ENCODE measurements around the gene EEF1A1. TPM values are rescaled to one million over a fixed set of nuclear protein-coding genes. Genes with fewer than 3 reads are reported as not detected.
"Not testable (repeated sequence)": the region's sequence is repeated elsewhere in the genome, so short reads cannot be mapped to it uniquely, and the experiment has no call there.

Gene EEF1A1
- total RNA-seq, 1 donor from 2014 or later: 13,000 TPM

- TF ChIP-seq, protein P1, sequence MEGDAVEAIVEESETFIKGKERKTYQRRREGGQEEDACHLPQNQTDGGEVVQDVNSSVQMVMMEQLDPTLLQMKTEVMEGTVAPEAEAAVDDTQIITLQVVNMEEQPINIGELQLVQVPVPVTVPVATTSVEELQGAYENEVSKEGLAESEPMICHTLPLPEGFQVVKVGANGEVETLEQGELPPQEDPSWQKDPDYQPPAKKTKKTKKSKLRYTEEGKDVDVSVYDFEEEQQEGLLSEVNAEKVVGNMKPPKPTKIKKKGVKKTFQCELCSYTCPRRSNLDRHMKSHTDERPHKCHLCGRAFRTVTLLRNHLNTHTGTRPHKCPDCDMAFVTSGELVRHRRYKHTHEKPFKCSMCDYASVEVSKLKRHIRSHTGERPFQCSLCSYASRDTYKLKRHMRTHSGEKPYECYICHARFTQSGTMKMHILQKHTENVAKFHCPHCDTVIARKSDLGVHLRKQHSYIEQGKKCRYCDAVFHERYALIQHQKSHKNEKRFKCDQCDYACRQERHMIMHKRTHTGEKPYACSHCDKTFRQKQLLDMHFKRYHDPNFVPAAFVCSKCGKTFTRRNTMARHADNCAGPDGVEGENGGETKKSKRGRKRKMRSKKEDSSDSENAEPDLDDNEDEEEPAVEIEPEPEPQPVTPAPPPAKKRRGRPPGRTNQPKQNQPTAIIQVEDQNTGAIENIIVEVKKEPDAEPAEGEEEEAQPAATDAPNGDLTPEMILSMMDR (IDR thresholded peaks at IDR 0.05; ENCODE audit: unreplicated experiment): no peak
- peak overlapping the region; percentile 100 for H3K27ac Mint-ChIP-seq (ENCODE audit: unreplicated experiment)
- peaks cover 46% of the 10 kb centered on the region for H3K36me3 Mint-ChIP-seq (ENCODE audit: low read depth, unreplicated experiment)
- peak overlapping the region; percentile 98 for H3K4me3 Mint-ChIP-seq (ENCODE audit: unreplicated experiment)
- peaks cover 29% of the 10 kb centered on the region for H3K27me3 Mint-ChIP-seq (ENCODE audit: unreplicated experiment)
- H3K4me1 Mint-ChIP-seq (ENCODE audit: unreplicated experiment): peaks cover 32% of the 10 kb centered on the region
- peak; percentile 77 for DNase-seq (ENCODE audit: low spot score)
- peaks cover 4% of the 10 kb centered on the region for H3K9me3 Mint-ChIP-seq (ENCODE audit: unreplicated experiment)
Observed at GRCh38 chr6:73521351-73521985, 636 bp upstream of the EEF1A1 start.

GRCh38 chr6:73519926-73520687, 725 bp downstream of the EEF1A1 start:
- TF ChIP-seq, protein P1 (IDR thresholded peaks at IDR 0.05; ENCODE audit: unreplicated experiment): no peak
- H3K4me3 Mint-ChIP-seq (ENCODE audit: unreplicated experiment): peak overlapping the region; percentile 98
- DNase-seq (ENCODE audit: low spot score): peak; percentile 70
- peaks cover 32% of the 10 kb centered on the region for H3K4me1 Mint-ChIP-seq (ENCODE audit: unreplicated experiment)
- H3K36me3 Mint-ChIP-seq (ENCODE audit: low read depth, unreplicated experiment): peaks cover 50% of the 10 kb centered on the region
- H3K9me3 Mint-ChIP-seq (ENCODE audit: unreplicated experiment): peaks cover 4% of the 10 kb centered on the region
- peaks cover 29% of the 10 kb centered on the region for H3K27me3 Mint-ChIP-seq (ENCODE audit: unreplicated experiment)
- H3K27ac Mint-ChIP-seq (ENCODE audit: unreplicated experiment): peak overlapping the region; percentile 99

- Mint-ChIP-seq H3K27ac (ENCODE audit: unreplicated experiment) (peak overlapping the region; percentile 99), H3K4me3 (ENCODE audit: unreplicated experiment) (peak overlapping the region; percentile 98), H3K27me3 (ENCODE audit: unreplicated experiment) (peaks cover 29% of the 10 kb centered on the region), H3K36me3 (ENCODE audit: low read depth, unreplicated experiment) (peaks cover 53% of the 10 kb centered on the region), H3K4me1 (ENCODE audit: unreplicated experiment) (peaks cover 31% of the 10 kb centered on the region)
- not testable (repeated sequence) for DNase-seq (ENCODE audit: low spot score); H3K9me3 Mint-ChIP-seq (ENCODE audit: unreplicated experiment)
Observed at GRCh38 chr6:73518982-73519881, 1.6 kb downstream of the EEF1A1 start.

GRCh38 chr6:73518100-73518981, 2.5 kb downstream of the EEF1A1 start:
- H3K4me1 Mint-ChIP-seq (ENCODE audit: unreplicated experiment): peaks cover 31% of the 10 kb centered on the region
- DNase-seq (ENCODE audit: low spot score): not testable (repeated sequence)

DNA sequence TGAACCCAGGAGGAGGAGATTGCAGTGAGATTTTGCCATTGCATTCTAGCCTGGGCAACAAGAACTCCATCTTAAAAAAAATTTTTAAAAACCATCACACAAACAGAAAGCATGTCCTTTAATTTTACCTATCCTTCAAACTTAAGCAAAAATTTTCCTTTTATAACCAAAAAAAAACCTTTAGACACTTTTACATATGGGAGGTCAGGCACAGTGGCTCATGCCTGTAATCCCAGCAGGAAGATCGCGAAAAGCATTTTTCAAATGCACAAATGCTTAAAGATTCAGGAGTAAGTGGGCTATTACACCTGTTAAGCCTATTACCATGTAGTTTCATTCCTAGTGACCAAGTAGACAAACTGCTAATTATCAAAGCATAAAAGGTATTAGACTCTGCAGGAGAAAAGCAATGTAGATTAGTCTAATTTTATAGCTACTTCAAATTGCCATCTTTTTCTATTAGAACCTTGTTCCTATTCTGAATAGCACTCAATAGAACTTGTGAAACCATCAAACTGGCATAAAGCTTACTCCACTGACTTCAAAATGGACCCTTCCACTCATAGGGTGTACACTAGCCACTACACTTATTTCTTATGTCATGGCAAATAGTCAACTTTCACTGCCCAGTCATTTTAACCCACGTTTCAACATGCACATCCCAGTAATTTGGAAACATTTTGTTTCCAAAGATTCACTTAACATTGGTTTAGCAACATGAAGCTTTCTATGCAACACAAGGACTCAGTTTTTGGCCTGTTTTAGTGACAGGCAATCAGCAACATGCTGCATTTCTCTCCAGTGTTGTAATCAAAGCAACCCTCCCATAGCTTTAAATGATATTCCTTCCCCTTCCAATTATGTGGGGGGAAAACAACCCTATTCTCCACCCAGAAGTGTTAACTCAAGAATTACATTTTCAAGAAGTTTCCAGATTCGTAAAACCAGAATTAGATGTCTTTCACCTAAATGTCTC, 4.0 kb downstream of the EEF1A1 start:
- Mint-ChIP-seq H3K27me3 (ENCODE audit: unreplicated experiment) (peaks cover 25% of the 10 kb centered on the region), H3K9me3 (ENCODE audit: unreplicated experiment) (peaks cover 4% of the 10 kb centered on the region), H3K4me1 (ENCODE audit: unreplicated experiment) (peaks cover 28% of the 10 kb centered on the region), H3K4me3 (ENCODE audit: unreplicated experiment) (peak overlapping the region; percentile 85), H3K36me3 (ENCODE audit: low read depth, unreplicated experiment) (peaks cover 48% of the 10 kb centered on the region), H3K27ac (ENCODE audit: unreplicated experiment) (peak overlapping the region; percentile 68)
- TF ChIP-seq, protein P1 (IDR thresholded peaks at IDR 0.05; ENCODE audit: unreplicated experiment): no peak
- DNase-seq (ENCODE audit: low spot score): no peak

More at GRCh38 chr6:73518100-73518981, 2.5 kb downstream of the EEF1A1 start:
- Mint-ChIP-seq H3K27me3 (ENCODE audit: unreplicated experiment) (peaks cover 29% of the 10 kb centered on the region), H3K4me3 (ENCODE audit: unreplicated experiment) (peak overlapping the region; percentile 91), H3K27ac (ENCODE audit: unreplicated experiment) (peak overlapping the region; percentile 89), H3K36me3 (ENCODE audit: low read depth, unreplicated experiment) (peaks cover 53% of the 10 kb centered on the region)
- not testable (repeated sequence) for H3K9me3 Mint-ChIP-seq (ENCODE audit: unreplicated experiment)

Measured in endothelial cell (in vitro differentiated cells).